ENCODE data around the gene XYLB. TPM values are rescaled to one million over a fixed set of nuclear protein-coding genes. Genes with fewer than 3 reads are reported as not detected.
"Not testable (repeated sequence)": the region's sequence is repeated elsewhere in the genome, so short reads cannot be mapped to it uniquely, and the experiment has no call there.

Gene XYLB
- total RNA-seq, 2 experiments from 2014 or later = 2.6 to 3.1 TPM

DNA sequence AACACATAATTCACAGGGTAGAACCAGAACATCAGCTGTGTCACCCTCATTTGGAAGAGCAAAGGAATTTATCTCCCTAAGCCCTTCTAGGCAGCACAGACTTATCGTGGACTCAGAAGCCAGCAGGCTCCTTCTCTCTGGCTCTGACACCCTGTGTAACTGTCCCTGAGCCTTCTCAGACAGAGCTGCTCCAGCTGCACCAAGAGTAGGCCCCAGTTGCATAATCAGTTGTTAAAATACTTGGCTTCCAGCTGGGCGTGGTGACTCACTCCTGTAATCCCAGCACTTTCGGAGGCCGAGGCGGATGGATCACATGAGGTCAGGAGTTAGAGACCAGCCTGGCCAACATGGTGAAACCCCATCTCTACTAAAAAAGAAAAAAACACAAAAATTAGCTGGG, 57.7 kb downstream of the XYLB start:
- H3K27ac Mint-ChIP-seq = no peak overlapping the region

DNA sequence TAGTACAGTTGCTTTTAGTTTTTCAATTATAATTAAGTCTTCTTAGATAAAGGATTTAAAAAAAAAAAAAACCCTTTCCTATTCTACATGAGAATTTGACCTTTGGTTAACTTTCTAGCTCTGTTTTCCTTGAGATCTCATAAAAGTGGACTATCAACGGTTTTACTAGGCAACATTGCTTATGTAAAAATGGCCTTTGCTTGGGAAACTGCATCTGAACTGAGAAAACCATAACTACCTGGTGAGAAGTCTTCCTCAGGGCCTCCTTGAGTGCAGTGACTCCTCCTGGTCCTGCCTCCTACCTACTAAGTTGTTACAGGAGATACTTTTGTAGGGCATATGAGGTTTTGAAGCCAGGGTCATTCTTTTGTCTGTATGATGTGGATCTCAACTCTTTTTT, 65.0 kb downstream of the XYLB start:
- DNase-seq (no peak), ATAC-seq (ENCODE audit: low read depth) (no peak)
- H3K9me3 Mint-ChIP-seq = no peaks in the 10 kb centered on the region
- H3K27me3 Mint-ChIP-seq = no peaks in the 10 kb centered on the region
- H3K27ac Mint-ChIP-seq = no peak overlapping the region
- POLR2A ChIA-PET = no interaction called here
- H3K4me3 Mint-ChIP-seq = no peak overlapping the region
- peaks cover 4% of the 10 kb centered on the region for H3K36me3 Mint-ChIP-seq
- H3K4me1 Mint-ChIP-seq = no peaks in the 10 kb centered on the region

More for the DNA sequence above, 57.7 kb downstream of the XYLB start:
- no peak for ATAC-seq (ENCODE audit: low read depth)
- no peak overlapping the region for H3K4me3 Mint-ChIP-seq
- peaks cover 25% of the 10 kb centered on the region for H3K36me3 Mint-ChIP-seq
- DNase-seq = no peak
- no peaks in the 10 kb centered on the region for H3K4me1 Mint-ChIP-seq
- H3K9me3 Mint-ChIP-seq = peaks cover 2% of the 10 kb centered on the region
- no peaks in the 10 kb centered on the region for H3K27me3 Mint-ChIP-seq
- POLR2A ChIA-PET = no interaction called here

DNA sequence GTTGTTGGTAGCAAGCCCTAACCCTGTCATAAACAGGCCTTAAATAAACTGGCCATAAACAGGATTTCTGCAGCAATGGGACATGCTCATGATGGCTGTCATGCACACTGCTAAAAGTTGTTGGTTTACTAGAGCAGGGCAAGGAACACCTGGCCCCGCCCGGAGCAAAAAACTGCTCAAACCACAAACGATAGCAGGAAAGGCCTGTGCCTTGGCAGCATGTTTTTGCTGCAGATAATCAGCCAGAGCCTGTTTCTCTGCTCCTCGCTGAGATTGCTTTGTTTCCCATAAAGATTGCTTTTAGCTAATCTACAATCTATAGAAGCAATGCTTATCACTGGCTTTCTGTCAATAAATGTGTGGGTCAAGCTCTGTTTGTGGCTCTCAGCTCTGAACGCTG, 74.2 kb downstream of the XYLB start:
- not testable (repeated sequence) for H3K36me3 Mint-ChIP-seq, H3K9me3 Mint-ChIP-seq, H3K27ac Mint-ChIP-seq, DNase-seq, H3K27me3 Mint-ChIP-seq, H3K4me3 Mint-ChIP-seq
- peaks cover 11% of the 10 kb centered on the region for H3K4me1 Mint-ChIP-seq
- ATAC-seq (ENCODE audit: low read depth) = peak; percentile 52
- POLR2A ChIA-PET = interaction anchor here (1.1 kb wide), 1 partner anchor 282 kb away, joined by 3 read pairs; no protein-coding TSS in a partner anchor

DNA sequence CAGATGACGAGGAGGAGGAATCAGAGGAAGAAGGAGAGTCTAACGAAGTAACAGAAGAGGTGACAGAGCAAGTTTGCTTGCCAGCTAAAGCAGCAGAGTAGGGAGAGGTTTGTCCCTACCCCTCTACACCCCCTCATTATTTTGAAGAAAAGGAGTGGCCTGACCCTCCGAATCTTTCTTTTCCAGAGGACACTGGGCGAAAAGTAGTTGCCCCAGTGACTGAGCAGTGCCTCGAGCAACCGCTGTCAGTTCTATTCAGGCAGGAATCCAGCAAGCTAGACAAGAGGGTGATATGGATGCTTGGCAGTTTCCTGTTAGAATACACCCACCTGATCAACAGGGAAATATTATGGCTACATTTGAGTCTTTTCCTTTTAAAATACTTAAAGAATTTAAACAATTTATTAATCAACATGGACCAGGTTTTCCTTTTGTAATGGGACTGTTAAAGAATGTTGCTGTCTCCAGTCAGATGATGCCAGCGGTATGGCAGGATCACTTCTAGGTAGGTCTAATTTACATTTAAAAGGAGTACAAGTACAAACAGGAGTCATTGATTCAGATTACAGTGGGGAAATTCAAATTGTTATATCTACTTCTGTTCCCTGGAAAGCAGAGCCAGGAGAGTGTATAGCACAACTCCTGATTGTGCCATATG, 75.2 kb downstream of the XYLB start:
- POLR2A ChIA-PET = interaction anchor here (1.1 kb wide), 1 partner anchor 283 kb away, joined by 3 read pairs; no protein-coding TSS in a partner anchor
- no peaks in the 10 kb centered on the region for H3K27me3 Mint-ChIP-seq
- no peak overlapping the region for H3K27ac Mint-ChIP-seq
- peak overlapping the region; percentile 35 for H3K4me3 Mint-ChIP-seq
- H3K36me3 Mint-ChIP-seq = peaks cover 2% of the 10 kb centered on the region
- no peaks in the 10 kb centered on the region for H3K9me3 Mint-ChIP-seq
- H3K4me1 Mint-ChIP-seq = peaks cover 16% of the 10 kb centered on the region
- no peak for DNase-seq
- ATAC-seq (ENCODE audit: low read depth) = no peak

DNA sequence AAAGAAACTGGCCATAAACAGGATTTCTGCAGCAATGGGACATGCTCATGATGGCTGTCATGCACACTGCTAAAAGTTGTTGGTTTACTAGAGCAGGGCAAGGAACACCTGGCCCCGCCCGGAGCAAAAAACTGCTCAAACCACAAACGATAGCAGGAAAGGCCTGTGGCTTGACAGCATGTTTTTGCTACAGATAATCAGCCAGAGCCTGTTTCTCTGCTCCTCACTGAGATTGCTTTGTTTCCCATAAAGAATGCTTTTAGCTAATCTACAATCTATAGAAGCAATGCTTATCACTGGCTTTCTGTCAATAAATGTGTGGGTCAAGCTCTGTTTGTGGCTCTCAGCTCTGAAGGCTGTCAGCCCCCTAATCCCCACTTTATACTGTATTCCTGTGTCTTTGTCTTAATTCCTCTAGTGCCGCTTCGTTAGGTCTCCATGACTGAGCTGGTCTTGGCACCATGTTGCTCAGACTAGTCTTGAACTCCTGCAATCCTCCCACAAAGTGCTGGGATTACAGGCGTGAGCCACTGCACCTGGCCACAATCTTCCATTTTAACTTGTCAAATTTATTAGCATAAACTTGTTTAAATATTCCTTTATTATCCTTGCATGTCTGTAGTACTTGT, 80.3 kb downstream of the XYLB start:
- H3K36me3 Mint-ChIP-seq = peaks cover 16% of the 10 kb centered on the region
- H3K27ac Mint-ChIP-seq = peak overlapping the region; percentile 83
- peak; percentile 90 for ATAC-seq (ENCODE audit: low read depth)
- POLR2A ChIA-PET, DNase-seq, H3K27me3 Mint-ChIP-seq: not testable (repeated sequence)
- H3K9me3 Mint-ChIP-seq = peaks cover 11% of the 10 kb centered on the region
- peaks cover 22% of the 10 kb centered on the region for H3K4me1 Mint-ChIP-seq
- peak overlapping the region; percentile 72 for H3K4me3 Mint-ChIP-seq

DNA sequence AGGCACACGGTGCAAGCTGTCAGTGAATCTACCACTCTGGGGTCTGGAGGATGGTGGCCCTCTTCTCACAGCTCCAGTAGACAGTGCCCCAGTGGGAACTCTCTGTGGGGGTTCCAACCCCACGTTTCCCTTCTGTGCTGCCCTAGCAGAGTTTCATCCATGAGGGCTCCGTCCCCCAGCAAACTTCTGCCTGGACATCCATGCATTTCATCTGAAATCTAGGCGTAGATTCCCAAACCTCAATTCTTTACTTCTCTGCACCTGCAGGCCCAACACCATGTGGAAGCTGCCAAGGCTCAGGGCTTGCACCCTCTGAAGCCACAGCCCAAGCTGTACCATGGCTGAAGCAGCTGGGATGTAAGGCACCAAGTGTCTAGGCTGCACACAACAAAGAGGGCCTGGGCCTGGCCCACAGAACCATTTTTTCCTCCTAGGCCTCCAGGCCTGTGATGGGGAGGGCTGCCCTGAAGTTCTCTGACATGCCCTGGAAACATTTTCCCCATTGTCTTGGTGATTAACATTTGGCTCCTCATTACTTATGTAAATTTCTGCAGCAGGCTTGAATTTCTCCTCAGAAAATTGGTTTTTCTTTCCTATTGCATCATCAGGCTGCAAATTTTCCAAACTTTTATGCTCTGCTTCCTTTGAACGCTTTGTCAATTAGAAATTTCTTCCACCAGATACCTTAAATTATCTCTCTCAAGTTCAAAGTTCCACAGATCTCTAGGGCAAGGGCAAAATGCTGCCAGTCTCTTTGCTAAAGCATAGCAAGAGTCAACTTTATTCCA, 86.5 kb downstream of the XYLB start:
- peaks cover 33% of the 10 kb centered on the region for H3K9me3 Mint-ChIP-seq
- DNase-seq; H3K27me3 Mint-ChIP-seq; H3K4me3 Mint-ChIP-seq; POLR2A ChIA-PET; ATAC-seq (ENCODE audit: low read depth); H3K27ac Mint-ChIP-seq: not testable (repeated sequence)
- peaks cover 37% of the 10 kb centered on the region for H3K36me3 Mint-ChIP-seq
- peaks cover 12% of the 10 kb centered on the region for H3K4me1 Mint-ChIP-seq

DNA sequence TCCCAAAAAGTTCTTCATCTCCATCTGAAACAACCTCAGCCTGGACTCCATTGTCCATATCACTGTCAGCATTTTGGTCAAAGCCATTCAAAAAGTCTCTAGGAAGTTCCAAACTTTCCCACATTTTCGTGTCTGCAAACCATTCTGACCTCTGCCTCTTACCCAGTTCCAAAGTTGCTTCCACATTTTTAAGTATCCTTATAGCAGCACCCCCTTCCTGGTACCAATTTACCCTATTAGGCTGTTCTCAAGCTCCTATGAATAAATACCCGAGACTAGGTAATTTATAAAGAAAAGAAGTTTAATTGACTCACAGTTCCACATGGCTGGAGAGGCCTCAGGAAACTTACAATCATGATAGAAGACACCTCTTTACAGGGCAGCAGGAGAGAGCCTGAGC, 87.1 kb downstream of the XYLB start:
- H3K4me3 Mint-ChIP-seq; ATAC-seq (ENCODE audit: low read depth); H3K27ac Mint-ChIP-seq; DNase-seq; POLR2A ChIA-PET; H3K27me3 Mint-ChIP-seq: not testable (repeated sequence)
- peaks cover 33% of the 10 kb centered on the region for H3K9me3 Mint-ChIP-seq
- peaks cover 37% of the 10 kb centered on the region for H3K36me3 Mint-ChIP-seq
- H3K4me1 Mint-ChIP-seq = peaks cover 12% of the 10 kb centered on the region

DNA sequence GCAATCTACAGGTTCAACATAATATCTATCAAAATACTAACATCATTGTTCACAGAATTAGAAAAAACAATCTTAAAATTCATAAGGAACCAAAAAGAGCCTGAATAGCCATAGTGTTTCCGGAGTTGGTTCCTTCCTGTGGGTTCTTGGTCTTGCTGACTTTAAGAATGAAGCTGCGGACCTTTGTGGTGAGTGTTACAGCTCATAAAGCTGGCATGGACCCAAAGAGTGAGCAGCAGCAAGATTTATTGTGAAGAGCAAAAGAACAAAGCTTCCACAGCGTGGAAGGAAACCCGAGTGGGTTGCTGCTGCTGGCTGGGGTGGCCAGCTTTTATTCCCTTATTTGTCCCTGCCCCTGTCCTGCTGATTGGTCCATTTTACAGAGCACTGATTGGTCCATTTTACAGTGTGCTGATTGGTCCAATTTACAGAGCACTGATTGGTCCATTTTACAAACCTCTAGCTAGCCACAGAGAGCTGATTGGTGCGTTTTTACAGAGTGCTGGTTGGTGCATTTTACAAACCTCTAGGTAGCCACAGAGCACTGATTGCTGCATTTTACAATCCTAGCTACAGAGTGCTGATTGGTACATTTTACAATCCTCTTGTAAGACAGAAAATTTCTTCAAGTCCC, 92.0 kb downstream of the XYLB start:
- DNase-seq; ATAC-seq (ENCODE audit: low read depth); H3K4me3 Mint-ChIP-seq; H3K27ac Mint-ChIP-seq; H3K27me3 Mint-ChIP-seq; H3K4me1 Mint-ChIP-seq: not testable (repeated sequence)
- POLR2A ChIA-PET = interaction anchor here (0.9 kb wide), 1 partner anchor 301 kb away, joined by 4 read pairs; the partner anchor contains the start of gene ACAA1
- Mint-ChIP-seq H3K9me3 (peaks cover 23% of the 10 kb centered on the region), H3K36me3 (peaks cover 18% of the 10 kb centered on the region)

DNA sequence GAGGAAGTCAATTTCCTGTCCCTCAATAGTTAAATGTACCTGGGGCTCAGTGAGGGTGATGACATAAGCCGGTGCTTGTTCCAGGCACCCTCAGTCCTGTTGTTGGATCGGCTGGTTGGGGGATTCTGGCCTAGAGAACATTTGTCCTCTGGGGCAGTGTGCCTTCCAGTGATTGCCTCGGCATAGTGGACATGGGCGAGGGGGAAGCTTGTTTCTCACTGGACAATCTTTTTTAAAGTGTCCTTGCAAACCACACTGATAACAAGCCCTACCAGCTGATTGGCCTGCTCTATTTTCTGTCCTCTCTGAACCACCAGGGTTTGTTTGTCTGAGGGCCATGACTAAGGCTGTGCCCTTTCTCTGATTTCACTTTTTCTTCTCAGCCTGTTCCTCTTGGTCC, 96.6 kb downstream of the XYLB start:
- peaks cover 14% of the 10 kb centered on the region for H3K9me3 Mint-ChIP-seq
- POLR2A ChIA-PET = interaction anchor here (0.6 kb wide), 1 partner anchor 402 kb away, joined by 3 read pairs; no protein-coding TSS in a partner anchor
- DNase-seq; H3K36me3 Mint-ChIP-seq; H3K27me3 Mint-ChIP-seq; H3K4me3 Mint-ChIP-seq; ATAC-seq (ENCODE audit: low read depth); H3K4me1 Mint-ChIP-seq; H3K27ac Mint-ChIP-seq: not testable (repeated sequence)

DNA sequence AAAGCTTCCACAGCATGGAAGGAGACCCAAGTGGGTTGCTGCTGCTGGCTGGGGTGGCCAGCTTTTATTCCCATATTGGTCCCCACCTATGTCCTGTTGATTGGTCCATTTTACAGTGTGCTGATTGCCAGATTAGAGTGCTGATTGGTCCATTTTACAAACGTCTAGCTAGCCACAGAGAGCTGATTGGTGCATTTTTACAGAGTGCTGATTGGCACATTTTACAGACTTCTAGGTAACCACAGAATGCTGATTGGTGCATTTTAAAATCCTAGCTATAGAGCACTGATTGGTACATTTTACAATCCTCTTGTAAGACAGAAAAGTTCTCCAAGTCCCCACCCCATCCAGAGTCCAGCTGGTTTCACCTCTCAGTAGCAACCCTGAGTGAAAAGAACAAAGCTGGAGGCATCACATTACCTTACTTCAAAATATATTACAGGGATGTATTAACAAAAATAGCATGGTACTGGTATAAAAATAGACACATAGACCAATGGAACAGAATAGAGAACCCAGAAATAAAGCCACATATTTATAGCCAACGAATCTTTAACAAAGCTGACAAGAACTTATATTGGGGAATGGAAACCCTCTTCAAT, 99.6 kb downstream of the XYLB start:
- Mint-ChIP-seq H3K4me3 (no peak overlapping the region), H3K4me1 (no peaks in the 10 kb centered on the region), H3K9me3 (peaks cover 14% of the 10 kb centered on the region), H3K36me3 (peaks cover 1% of the 10 kb centered on the region), H3K27me3 (no peaks in the 10 kb centered on the region), H3K27ac (no peak overlapping the region)
- DNase-seq = no peak
- no peak for ATAC-seq (ENCODE audit: low read depth)
- POLR2A ChIA-PET = no interaction called here

DNA sequence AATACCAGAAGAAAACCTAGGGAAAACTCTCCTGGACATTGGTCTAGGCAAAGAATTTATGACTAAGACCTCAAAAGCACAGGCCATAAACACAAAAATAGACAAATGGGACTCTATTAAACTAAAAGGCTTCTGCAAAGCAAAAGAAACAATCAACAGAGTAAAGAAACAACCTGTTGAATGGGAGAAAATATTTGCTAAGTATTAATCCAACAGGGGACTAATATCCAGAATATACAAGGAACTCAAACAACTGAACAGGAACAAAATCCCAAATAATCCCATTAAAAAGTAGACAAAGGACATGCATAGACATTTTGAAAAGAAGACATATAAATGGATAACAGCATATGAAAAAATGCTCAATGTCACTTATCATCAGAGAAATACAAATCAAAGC, 100.2 kb downstream of the XYLB start:
- H3K27me3 Mint-ChIP-seq = no peaks in the 10 kb centered on the region
- no peak for ATAC-seq (ENCODE audit: low read depth)
- H3K27ac Mint-ChIP-seq = no peak overlapping the region
- POLR2A ChIA-PET = no interaction called here
- H3K4me3 Mint-ChIP-seq = no peak overlapping the region
- H3K36me3 Mint-ChIP-seq = peaks cover 1% of the 10 kb centered on the region
- no peak for DNase-seq
- H3K9me3 Mint-ChIP-seq = peaks cover 15% of the 10 kb centered on the region
- H3K4me1 Mint-ChIP-seq = no peaks in the 10 kb centered on the region

DNA sequence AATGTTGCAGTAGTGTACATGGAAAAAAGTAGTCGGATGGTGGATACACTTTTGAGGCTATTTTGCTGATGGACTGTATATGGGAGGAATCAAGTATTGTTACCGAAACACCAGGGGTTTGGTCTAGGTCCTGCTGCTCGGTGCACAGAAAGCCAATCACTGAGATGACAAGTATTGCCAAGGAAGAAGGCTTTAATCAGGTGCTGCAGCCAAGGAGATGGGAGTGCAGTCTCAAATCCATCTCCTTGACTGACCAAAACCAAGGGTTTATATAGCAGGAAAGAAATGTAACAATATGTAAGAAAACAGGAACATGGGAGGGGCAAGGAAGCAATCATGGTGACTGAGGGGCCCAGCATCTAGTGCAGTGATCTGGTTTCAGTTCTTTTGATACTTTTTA, 104.3 kb downstream of the XYLB start:
- H3K27ac Mint-ChIP-seq = no peak overlapping the region
- DNase-seq (no peak), ATAC-seq (ENCODE audit: low read depth) (no peak)
- H3K4me1 Mint-ChIP-seq = peaks cover 6% of the 10 kb centered on the region
- peaks cover 11% of the 10 kb centered on the region for H3K9me3 Mint-ChIP-seq
- POLR2A ChIA-PET = no interaction called here
- H3K4me3 Mint-ChIP-seq = no peak overlapping the region
- peaks cover 5% of the 10 kb centered on the region for H3K27me3 Mint-ChIP-seq
- H3K36me3 Mint-ChIP-seq = peaks cover 1% of the 10 kb centered on the region
